ENCODE data around the gene RBBP7.
A peak's percentile ranks its signal among the peaks of the same experiment; 100 is the strongest.

RBBP7 gene

GRCh38 chrX:16862829-16863228, 7.3 kb downstream of the RBBP7 start:
- no peak for DNase-seq

- DNase-seq, result no peak
These were observed 13.4 kb downstream of the RBBP7 start for GRCh38 chrX:16856744-16857143.

GRCh38 chrX:16856076-16856404, 14.1 kb downstream of the RBBP7 start:
- DNase-seq, result peak in 1 of 2 experiments; percentile 28

GRCh38 chrX:16855363-16856075, 14.6 kb downstream of the RBBP7 start:
- no peak for DNase-seq

- DNase-seq, result no peak
These were observed 16.6 kb downstream of the RBBP7 start for GRCh38 chrX:16853537-16853936.

GRCh38 chrX:16852617-16853179, 17.5 kb downstream of the RBBP7 start:
- DNase-seq, result no peak

GRCh38 chrX:16851827-16852226, 18.3 kb downstream of the RBBP7 start:
- no peak for DNase-seq

- DNase-seq, result no peak
These were observed 18.7 kb downstream of the RBBP7 start for GRCh38 chrX:16851421-16851820.

GRCh38 chrX:16848541-16848940, 21.6 kb downstream of the RBBP7 start:
- DNase-seq, result no peak

- DNase-seq, result no peak
These were observed 24.5 kb downstream of the RBBP7 start for GRCh38 chrX:16845686-16846085.

- DNase-seq, result no peak
These were observed 26.8 kb downstream of the RBBP7 start for GRCh38 chrX:16843208-16843909.

GRCh38 chrX:16842684-16843083, 27.5 kb downstream of the RBBP7 start:
- DNase-seq, result no peak

- DNase-seq, result peak in 1 of 2 experiments; percentile 5
These were observed 30.2 kb downstream of the RBBP7 start for GRCh38 chrX:16839852-16840460.

GRCh38 chrX:16839219-16839851, 30.8 kb downstream of the RBBP7 start:
- no peak for DNase-seq

GRCh38 chrX:16838202-16839066, 31.7 kb downstream of the RBBP7 start:
- DNase-seq, result no peak

- no peak for DNase-seq
These were observed 33.8 kb downstream of the RBBP7 start for GRCh38 chrX:16836371-16836770.

- DNase-seq, result no peak
These were observed 35.4 kb downstream of the RBBP7 start for GRCh38 chrX:16834806-16835205.

- DNase-seq, result no peak
These were observed 37.9 kb downstream of the RBBP7 start for GRCh38 chrX:16832301-16832700.

- DNase-seq, result no peak
These were observed 41.8 kb downstream of the RBBP7 start for GRCh38 chrX:16828124-16828908.

- no peak for DNase-seq
These were observed 42.9 kb downstream of the RBBP7 start for GRCh38 chrX:16827225-16827624.

GRCh38 chrX:16826207-16826606, 44.0 kb downstream of the RBBP7 start:
- DNase-seq, result no peak

Measured in stimulated activated CD4-positive, alpha-beta T cell treated with anti-CD3 and anti-CD28 coated beads, Interleukin-4, amount 100 ng/mL, for 4 hours (primary cell).